GM23338 (cell line): ENCODE measurements around the gene PNKP. TPM values are rescaled to one million over a fixed set of nuclear protein-coding genes. Genes with fewer than 3 reads are reported as not detected.
A peak's percentile ranks its signal among the peaks of the same experiment; 100 is the strongest.

ENCODE experiments used
- ATAC-seq: fragments of 200-7000 bp; cut with Tn5 transposase; 3 replicates; pipeline ENCODE4 v1.9.1; 2020
- DNase-seq: peaks from one replicate; pipeline ENCODE4 v3.0.0-alpha.2; 2015; ENCODE audit warnings: low spot score
- H2AFZ ChIP-seq: fragments of 200-600 bp; sonication (generic); 2 replicates; pipeline ENCODE4 v1.8.0; 2016; ENCODE audit warnings: antibody characterized with exemption, mild to moderate bottlenecking, moderate library complexity
- H3F3A ChIP-seq: fragments of 200-600 bp; sonication (generic); replicated peaks from 2 replicates; pipeline ENCODE4 v1.8.0; 2017; ENCODE audit warnings: antibody characterized with exemption, mixed run types, low read depth
- H3K27ac ChIP-seq: fragments of 200-600 bp; sonication (generic); 2 replicates; pipeline ENCODE4 v1.6.1; 2016; ENCODE audit warnings: low read depth
- H3K27me3 ChIP-seq: fragments of 200-600 bp; sonication (generic); 2 replicates; pipeline ENCODE4 v1.8.0; 2016; ENCODE audit warnings: mild to moderate bottlenecking, mixed run types, moderate library complexity; ENCODE audit not compliant: insufficient read depth
- H3K36me3 ChIP-seq: fragments of 200-600 bp; sonication (generic); 2 replicates; pipeline ENCODE4 v1.8.0; 2016; ENCODE audit warnings: mild to moderate bottlenecking; ENCODE audit not compliant: insufficient read depth
- H3K4me1 ChIP-seq: fragments of 200-600 bp; sonication (generic); 2 replicates; pipeline ENCODE4 v1.8.0; 2016; ENCODE audit warnings: mild to moderate bottlenecking, moderate library complexity; ENCODE audit not compliant: insufficient read depth
- H3K4me2 ChIP-seq: fragments of 200-600 bp; sonication (generic); 2 replicates; pipeline ENCODE4 v1.7.1; 2017; ENCODE audit warnings: mixed run types
- H3K4me3 ChIP-seq: fragments of 200-600 bp; sonication (generic); 2 replicates; pipeline ENCODE4 v1.6.1; 2016; ENCODE audit warnings: mixed run types
- H3K79me2 ChIP-seq: fragments of 200-600 bp; sonication (generic); replicated peaks from 2 replicates; pipeline ENCODE4 v1.8.0; 2017; ENCODE audit warnings: mild to moderate bottlenecking; ENCODE audit not compliant: insufficient read depth
- H3K9me2 ChIP-seq: fragments of 200-600 bp; sonication (generic); 2 replicates; pipeline ENCODE4 v1.8.0; 2017; ENCODE audit not compliant: insufficient read depth
- H4K20me1 ChIP-seq: fragments of 200-600 bp; sonication (generic); replicated peaks from 2 replicates; pipeline ENCODE4 v1.8.0; 2017; ENCODE audit warnings: mild to moderate bottlenecking; ENCODE audit not compliant: insufficient read depth
- H3K27ac Mint-ChIP-seq: 2 replicates; pipeline ENCODE4 v1.8.0; 2020; ENCODE audit warnings: inconsistent platforms, mild to moderate bottlenecking, moderate library complexity, mixed read lengths
- H3K27me3 Mint-ChIP-seq: 3 replicates; pipeline ENCODE4 v1.8.0; 2022; ENCODE audit warnings: low read depth, mild to moderate bottlenecking, moderate library complexity, mixed read lengths, inconsistent platforms; ENCODE audit not compliant: insufficient read depth, poor library complexity
- H3K36me3 Mint-ChIP-seq: 3 replicates; pipeline ENCODE4 v1.8.0; 2021; ENCODE audit warnings: low read depth, mild to moderate bottlenecking, inconsistent platforms, moderate library complexity, mixed read lengths
- H3K4me1 Mint-ChIP-seq: 3 replicates; pipeline ENCODE4 v1.8.0; 2020; ENCODE audit warnings: mild to moderate bottlenecking, inconsistent platforms, mixed read lengths
- H3K4me3 Mint-ChIP-seq: 3 replicates; pipeline ENCODE4 v1.8.0; 2021; ENCODE audit warnings: moderate library complexity, mild to moderate bottlenecking, inconsistent platforms, mixed read lengths
- H3K9me3 Mint-ChIP-seq: 3 replicates; pipeline ENCODE4 v1.8.0; 2020; ENCODE audit warnings: moderate library complexity, mild to moderate bottlenecking, inconsistent platforms, mixed read lengths
- CREB1 ChIP-seq: fragments of 250-450 bp; sonication (Bioruptor Pico); IDR thresholded peaks from 2 replicates; pipeline ENCODE4 v1.5.0; 2020; ENCODE audit warnings: low read depth, mild to moderate bottlenecking, moderate library complexity
- CTCF ChIP-seq, 2 experiments: fragments of 200-600 bp in 1 of 2; sonication (generic) in 1 of 2; conservative IDR thresholded peaks; 2 replicates each; pipeline versions ENCODE4 v1.5.1 to v1.6.1; 2016 to 2017; ENCODE audit warnings: antibody characterized with exemption in 2 of 2, low read depth in 2 of 2, mild to moderate bottlenecking in 2 of 2, moderate library complexity in 1 of 2
- ETS1 ChIP-seq: IDR thresholded peaks from 2 replicates; pipeline ENCODE4 v1.6.1; 2016; ENCODE audit warnings: antibody characterized with exemption
- EZH2 ChIP-seq: fragments of 200-600 bp; sonication (generic); IDR thresholded peaks from one replicate; pipeline ENCODE4 v1.8.0; 2017; ENCODE audit warnings: antibody characterized with exemption, mild to moderate bottlenecking, low read depth; ENCODE audit not compliant: unreplicated experiment
- EZH2phosphoT487 ChIP-seq: fragments of 200-600 bp; sonication (generic); IDR thresholded peaks from one replicate; pipeline ENCODE4 v1.8.1; 2018; ENCODE audit warnings: antibody characterized with exemption; ENCODE audit not compliant: unreplicated experiment
- JUNB ChIP-seq: IDR thresholded peaks from one replicate; pipeline ENCODE4 v1.6.1; 2016; ENCODE audit warnings: antibody characterized with exemption; ENCODE audit not compliant: unreplicated experiment
- NANOG ChIP-seq: IDR thresholded peaks from 2 replicates; pipeline ENCODE4 v1.6.1; 2016; ENCODE audit warnings: antibody characterized with exemption, borderline replicate concordance
- POLR2AphosphoS5 ChIP-seq: IDR thresholded peaks from 2 replicates; pipeline ENCODE4 v1.6.1; 2016; ENCODE audit warnings: antibody characterized with exemption, low read depth
- REST ChIP-seq: IDR thresholded peaks from one replicate; pipeline ENCODE4 v1.6.1; 2018; ENCODE audit warnings: antibody characterized with exemption; ENCODE audit not compliant: unreplicated experiment
- STAT1 ChIP-seq: IDR thresholded peaks from one replicate; pipeline ENCODE4 v1.6.1; 2016; ENCODE audit warnings: antibody characterized with exemption; ENCODE audit not compliant: unreplicated experiment
- ZNF114 ChIP-seq: fragments of 250-450 bp; sonication (Bioruptor Pico); IDR thresholded peaks from 2 replicates; pipeline ENCODE4 v1.5.0; 2020; ENCODE audit warnings: mild to moderate bottlenecking, moderate library complexity
- ZNF331 ChIP-seq: fragments of 250-450 bp; sonication (Bioruptor Pico); IDR thresholded peaks from 2 replicates; pipeline ENCODE4 v1.5.0; 2020; ENCODE audit warnings: low read depth, mild to moderate bottlenecking, moderate library complexity
- ZNF462 ChIP-seq: fragments of 250-450 bp; sonication (Bioruptor Pico); IDR thresholded peaks from 2 replicates; pipeline ENCODE4 v1.5.0; 2020; ENCODE audit warnings: mild to moderate bottlenecking, moderate library complexity
- polyA plus RNA-seq: library from polyadenylated mRNA; unstranded; fragments of >200 nt; fragmentation: Nextera tagmentation; extraction: Ambion mirVana; gene quantifications from 2 replicates; pipeline ENCODE4 v1.2.1, GENCODE V29; 2016
- total RNA-seq: library from RNA; depleted of rRNA; stranded (reverse); fragments of >200 nt; shearing (Covaris generic); gene quantifications from 2 replicates; pipeline ENCODE4 v1.2.3, GENCODE V29; 2014

PNKP gene
- total and polyA plus RNA-seq, 2 experiments from 2014 or later, result 99.6 to 109 TPM

- Histone ChIP-seq H3K4me1 (peaks cover 8% of the 10 kb centered on the region), H3K4me2 (no peak overlapping the region), H3K27ac (no peak overlapping the region), H4K20me1 (peaks cover 56% of the 10 kb centered on the region), H2AFZ (no peak overlapping the region), H3K4me3 (no peak overlapping the region), H3K36me3 (peaks cover 10% of the 10 kb centered on the region; the same call in 1 of the 2 replicates), H3K9me2 (no peaks in the 10 kb centered on the region), H3F3A (peaks cover 18% of the 10 kb centered on the region; the same call in 1 of the 2 replicates), H3K79me2 (peaks cover 32% of the 10 kb centered on the region), H3K27me3 (no peaks in the 10 kb centered on the region)
- H3K27me3 Mint-ChIP-seq, result peaks cover 27% of the 10 kb centered on the region
- no peak overlapping the region; the same call in 2 of the 3 replicates for H3K4me3 Mint-ChIP-seq
- peaks cover 86% of the 10 kb centered on the region for H3K36me3 Mint-ChIP-seq
- TF ChIP-seq CTCF (conservative IDR thresholded peaks at IDR 0.05; ENCODE audit: low read depth in 2 of 2) (no peak), POLR2AphosphoS5 (no peak), CREB1 (no peak), ZNF462 (no peak), JUNB (no peak), EZH2 (no peak), STAT1 (no peak), EZH2phosphoT487 (no peak), ZNF114 (CRISPR knock-in tag) (no peak), ETS1 (no peak), ZNF331 (CRISPR knock-in tag) (no peak), REST (no peak), NANOG (no peak)
- DNase-seq (no peak), ATAC-seq (no peak)
- peak overlapping the region; percentile 83 for H3K27ac Mint-ChIP-seq
- H3K9me3 Mint-ChIP-seq, result peaks cover 5% of the 10 kb centered on the region
- H3K4me1 Mint-ChIP-seq, result peaks cover 18% of the 10 kb centered on the region
Observed at GRCh38 chr19:49911381-49912145, 44.2 kb upstream of the PNKP start.
